OCI-LY1 (cell line): ENCODE measurements around the gene MSH3.

ENCODE experiments used
- H2AFZ ChIP-seq: fragments of 200-600 bp; sonication (generic), shearing (Covaris generic); 2 replicates; pipeline ENCODE4 v1.6.0; 2014; ENCODE audit warnings: antibody characterized with exemption, mild to moderate bottlenecking, low read length
- H3F3A ChIP-seq: fragments of 200-600 bp; sonication (generic), shearing (Covaris generic); 2 replicates; pipeline ENCODE4 v1.6.0; 2014; ENCODE audit warnings: mild to moderate bottlenecking, antibody characterized with exemption, low read length, moderate library complexity; ENCODE audit not compliant: insufficient read depth
- H3K27ac ChIP-seq: fragments of 200-600 bp; sonication (generic); 2 replicates; pipeline ENCODE4 v1.5.1; 2014; ENCODE audit warnings: low read length, mixed run types, mild to moderate bottlenecking, low read depth; ENCODE audit not compliant: poor library complexity, severe bottlenecking
- H3K27me3 ChIP-seq: fragments of 200-600 bp; sonication (generic); 2 replicates; pipeline ENCODE4 v1.6.0; 2014; ENCODE audit warnings: antibody characterized with exemption, mild to moderate bottlenecking, low read length, moderate library complexity; ENCODE audit not compliant: insufficient read depth
- H3K36me3 ChIP-seq: fragments of 200-600 bp; sonication (generic); 2 replicates; pipeline ENCODE4 v1.6.1; 2014; ENCODE audit warnings: mild to moderate bottlenecking, antibody characterized with exemption, low read length, moderate library complexity, mixed read lengths; ENCODE audit not compliant: insufficient read depth
- H3K4me1 ChIP-seq: fragments of 200-600 bp; sonication (generic); 2 replicates; pipeline ENCODE4 v1.5.1; 2014; ENCODE audit warnings: mild to moderate bottlenecking, low read length, moderate library complexity; ENCODE audit not compliant: insufficient read depth, severe bottlenecking
- H3K4me2 ChIP-seq: fragments of 200-600 bp; sonication (generic), shearing (Covaris generic); 2 replicates; pipeline ENCODE4 v1.6.1; 2014; ENCODE audit warnings: low read length
- H3K4me3 ChIP-seq: fragments of 200-600 bp; sonication (generic); 2 replicates; pipeline ENCODE4 v1.5.1; 2014; ENCODE audit warnings: low read length, low read depth, mild to moderate bottlenecking, mixed read lengths; ENCODE audit not compliant: poor library complexity, severe bottlenecking
- H3K79me2 ChIP-seq: fragments of 200-600 bp; shearing (Covaris generic); 2 replicates; pipeline ENCODE4 v1.6.1; 2016; ENCODE audit warnings: mixed run types, low read length, mixed read lengths; ENCODE audit not compliant: insufficient read depth
- H3K9ac ChIP-seq: fragments of 200-600 bp; sonication (generic), shearing (Covaris generic); 2 replicates; pipeline ENCODE4 v1.6.1; 2014; ENCODE audit warnings: mild to moderate bottlenecking, low read length, mixed read lengths
- H3K9me2 ChIP-seq: fragments of 200-600 bp; sonication (generic), shearing (Covaris generic); 2 replicates; pipeline ENCODE4 v1.6.1; 2014; ENCODE audit warnings: low read depth, mild to moderate bottlenecking, low read length, mixed read lengths
- H3K9me3 ChIP-seq: fragments of 200-600 bp; shearing (Covaris generic); 2 replicates; pipeline ENCODE4 v1.6.1; 2014; ENCODE audit warnings: low read length, mixed read lengths
- H4K20me1 ChIP-seq: fragments of 200-600 bp; sonication (generic), shearing (Covaris generic); 2 replicates; pipeline ENCODE4 v1.6.0; 2016; ENCODE audit warnings: mild to moderate bottlenecking, low read length; ENCODE audit not compliant: insufficient read depth
- EZH2 ChIP-seq: fragments of 200-600 bp; sonication (generic), shearing (Covaris generic); IDR thresholded peaks from 2 replicates; pipeline ENCODE4 v1.8.0; 2017; ENCODE audit warnings: borderline replicate concordance, mixed run types, mild to moderate bottlenecking, antibody characterized with exemption, low read length, moderate library complexity, mixed read lengths
- TF ChIP-seq, protein P1 (sequence below): fragments of 200-600 bp; sonication (generic), shearing (Covaris generic); IDR thresholded peaks from 2 replicates; pipeline ENCODE4 v1.5.1; 2017; ENCODE audit warnings: mild to moderate bottlenecking, antibody characterized with exemption, low read length, moderate library complexity, mixed read lengths

Gene MSH3

DNA sequence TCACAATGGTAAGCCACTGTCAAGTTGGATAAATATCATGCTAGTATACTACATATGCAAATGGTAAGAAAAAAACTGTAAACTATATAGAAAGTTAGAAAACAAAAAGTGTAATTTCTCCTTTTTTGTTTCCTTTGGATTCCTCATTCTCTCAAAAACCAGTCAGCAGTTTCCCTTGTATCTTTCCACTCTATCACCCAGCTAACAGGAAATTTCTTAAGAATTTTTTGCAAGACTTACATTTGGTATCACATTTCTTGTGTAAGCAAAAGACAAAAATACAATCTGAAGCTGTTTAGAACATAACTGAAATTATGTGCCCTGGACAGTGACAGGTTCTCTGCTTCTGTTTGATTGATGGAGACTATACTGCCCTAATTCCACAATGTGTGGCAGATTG, 25.2 kb upstream of the MSH3 start:
- Histone ChIP-seq H3K4me2 (no peak overlapping the region), H3K27me3 (no peaks in the 10 kb centered on the region), H3K9me2 (no peaks in the 10 kb centered on the region), H3K27ac (no peak overlapping the region), H3K9ac (no peak overlapping the region), H3K4me1 (no peaks in the 10 kb centered on the region), H3F3A (no peaks in the 10 kb centered on the region), H2AFZ (no peak overlapping the region), H4K20me1 (no peaks in the 10 kb centered on the region), H3K4me3 (no peak overlapping the region), H3K9me3 (no peaks in the 10 kb centered on the region), H3K79me2 (no peaks in the 10 kb centered on the region), H3K36me3 (peaks cover 53% of the 10 kb centered on the region)
- TF ChIP-seq, protein P1, sequence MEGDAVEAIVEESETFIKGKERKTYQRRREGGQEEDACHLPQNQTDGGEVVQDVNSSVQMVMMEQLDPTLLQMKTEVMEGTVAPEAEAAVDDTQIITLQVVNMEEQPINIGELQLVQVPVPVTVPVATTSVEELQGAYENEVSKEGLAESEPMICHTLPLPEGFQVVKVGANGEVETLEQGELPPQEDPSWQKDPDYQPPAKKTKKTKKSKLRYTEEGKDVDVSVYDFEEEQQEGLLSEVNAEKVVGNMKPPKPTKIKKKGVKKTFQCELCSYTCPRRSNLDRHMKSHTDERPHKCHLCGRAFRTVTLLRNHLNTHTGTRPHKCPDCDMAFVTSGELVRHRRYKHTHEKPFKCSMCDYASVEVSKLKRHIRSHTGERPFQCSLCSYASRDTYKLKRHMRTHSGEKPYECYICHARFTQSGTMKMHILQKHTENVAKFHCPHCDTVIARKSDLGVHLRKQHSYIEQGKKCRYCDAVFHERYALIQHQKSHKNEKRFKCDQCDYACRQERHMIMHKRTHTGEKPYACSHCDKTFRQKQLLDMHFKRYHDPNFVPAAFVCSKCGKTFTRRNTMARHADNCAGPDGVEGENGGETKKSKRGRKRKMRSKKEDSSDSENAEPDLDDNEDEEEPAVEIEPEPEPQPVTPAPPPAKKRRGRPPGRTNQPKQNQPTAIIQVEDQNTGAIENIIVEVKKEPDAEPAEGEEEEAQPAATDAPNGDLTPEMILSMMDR: no peak
- no peak for TF ChIP-seq EZH2

DNA sequence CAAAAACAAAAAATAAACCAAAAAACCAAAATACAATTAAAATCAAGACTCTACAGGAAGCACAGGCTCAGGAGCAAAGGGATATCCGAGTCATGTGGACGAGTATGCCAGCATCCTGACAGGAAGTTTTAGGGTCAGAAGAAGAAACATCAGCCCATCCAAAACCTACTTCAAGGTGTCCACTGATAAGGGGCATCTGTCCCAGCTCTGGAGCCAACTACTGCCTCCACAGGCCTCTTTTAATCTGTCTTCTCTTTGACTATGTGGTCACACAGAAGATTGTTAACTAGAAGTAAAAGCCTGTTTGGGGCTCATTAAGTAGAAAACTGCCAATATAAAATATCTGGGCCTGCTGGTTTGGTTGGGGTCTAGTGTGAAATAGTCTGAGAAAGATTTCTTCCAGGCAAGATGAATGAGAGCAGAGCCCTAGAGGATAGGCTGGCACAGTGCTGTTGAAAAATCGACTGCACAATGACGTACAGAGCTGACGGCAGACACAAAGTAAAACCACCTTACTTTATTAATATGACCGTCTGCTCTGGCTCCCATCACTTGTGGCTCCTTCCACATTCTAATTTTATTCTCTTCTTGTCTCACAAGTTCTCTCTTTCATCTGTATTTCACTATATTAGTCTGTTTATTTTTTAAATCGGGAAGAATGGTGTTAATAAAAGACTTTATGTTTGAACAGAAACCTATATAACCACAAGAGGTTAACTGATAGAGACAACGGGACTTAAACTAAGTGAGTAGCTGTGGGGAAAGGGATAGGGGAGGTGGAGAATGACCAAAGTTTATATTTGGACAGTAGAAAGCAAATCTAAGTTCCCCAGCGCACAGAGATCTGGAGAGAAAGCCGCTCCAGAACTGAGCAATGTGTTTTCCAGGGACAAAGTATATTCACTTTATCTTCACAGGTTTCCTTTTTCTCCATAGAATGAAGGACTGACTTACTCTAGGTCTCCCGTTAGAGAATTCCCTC, 22.9 kb upstream of the MSH3 start:
- H4K20me1 ChIP-seq: no peaks in the 10 kb centered on the region
- H3K27me3 ChIP-seq: no peaks in the 10 kb centered on the region
- no peaks in the 10 kb centered on the region for H3K4me1 ChIP-seq
- no peaks in the 10 kb centered on the region for H3K9me3 ChIP-seq
- H2AFZ ChIP-seq: no peak overlapping the region
- H3K9ac ChIP-seq: no peak overlapping the region
- TF ChIP-seq EZH2: no peak
- TF ChIP-seq, protein P1: no peak
- peaks cover 75% of the 10 kb centered on the region for H3K36me3 ChIP-seq
- no peaks in the 10 kb centered on the region for H3F3A ChIP-seq
- H3K9me2 ChIP-seq: no peaks in the 10 kb centered on the region
- H3K4me3 ChIP-seq: no peak overlapping the region
- no peak overlapping the region for H3K27ac ChIP-seq
- H3K4me2 ChIP-seq: no peak overlapping the region
- no peaks in the 10 kb centered on the region for H3K79me2 ChIP-seq

DNA sequence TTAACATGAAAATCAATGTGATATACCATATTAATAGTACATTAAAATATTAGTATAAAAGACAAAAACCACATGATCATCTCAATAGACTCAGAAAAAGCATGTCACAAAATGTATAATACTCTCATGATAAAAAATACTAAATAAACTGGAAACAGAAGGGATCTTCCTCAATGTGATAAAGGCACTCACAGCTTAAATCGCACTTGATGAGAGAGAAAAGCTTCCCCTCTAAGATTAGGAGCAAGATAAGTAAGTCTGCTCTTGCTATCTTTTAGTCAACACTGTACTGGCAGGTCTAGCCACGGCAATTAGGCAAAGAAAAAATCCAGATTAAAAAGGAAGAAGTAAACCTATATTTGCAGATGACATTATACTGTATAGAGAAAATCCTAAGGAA, 21.8 kb upstream of the MSH3 start:
- no peak for TF ChIP-seq EZH2
- Histone ChIP-seq H3K27ac (no peak overlapping the region), H3K9ac (no peak overlapping the region), H3K4me1 (no peaks in the 10 kb centered on the region), H3K4me2 (no peak overlapping the region), H3F3A (no peaks in the 10 kb centered on the region), H3K9me3 (no peaks in the 10 kb centered on the region), H3K27me3 (no peaks in the 10 kb centered on the region), H3K9me2 (no peaks in the 10 kb centered on the region), H3K36me3 (peaks cover 85% of the 10 kb centered on the region), H2AFZ (no peak overlapping the region), H3K4me3 (no peak overlapping the region), H4K20me1 (no peaks in the 10 kb centered on the region), H3K79me2 (no peaks in the 10 kb centered on the region)
